Left lung (tissue), 10 donors: Measurements from ENCODE around the gene DOCK3. TPM values are rescaled to one million over a fixed set of nuclear protein-coding genes. Genes with fewer than 3 reads are reported as not detected.
A peak's percentile ranks its signal among the peaks of the same experiment; 100 is the strongest.

Experiments used
- ATAC-seq: fragments of 200-7000 bp; cut with Tn5 transposase; one replicate; pipeline ENCODE4 v1.9.1; 2020; ENCODE audit warnings: moderate library complexity
- DNase-seq, 4 donors: peaks; one replicate each; pipeline ENCODE4 v3.0.0-alpha.2; 2013 to 2020
- H3K27ac ChIP-seq, 2 donors: fragments of 200-600 bp; sonication (generic) in 1 of 2; one replicate each; pipeline versions ENCODE4 v1.5.0 to v1.8.0; 2020 to 2021
- H3K27me3 ChIP-seq, 2 donors: fragments of 200-600 bp; sonication (generic) in 1 of 2; one replicate each; pipeline versions ENCODE4 v1.5.0 to v1.8.0; 2020 to 2021
- H3K36me3 ChIP-seq, 2 donors: fragments of 200-600 bp; sonication (generic) in 1 of 2; one replicate each; pipeline versions ENCODE4 v1.5.0 to v1.8.0; 2020 to 2021
- H3K4me1 ChIP-seq, 2 donors: fragments of 200-600 bp; one replicate each; pipeline ENCODE4 v1.8.0; 2021
- H3K4me3 ChIP-seq, 2 donors: fragments of 200-600 bp; sonication (generic) in 1 of 2; one replicate each; pipeline versions ENCODE4 v1.5.0 to v1.8.0; 2020 to 2021; ENCODE audit warnings: mild to moderate bottlenecking in 1 of 2
- H3K9me3 ChIP-seq, 2 donors: fragments of 200-600 bp; sonication (generic) in 1 of 2; one replicate each; pipeline versions ENCODE4 v1.5.0 to v1.8.0; 2020 to 2021
- CTCF ChIP-seq, 2 donors: fragments of 200-600 bp; sonication (generic) in 1 of 2; IDR thresholded peaks; one replicate each; pipeline versions ENCODE4 v1.5.0 to v1.8.0; 2021; ENCODE audit warnings: antibody characterized with exemption in 2 of 2
- intact Hi-C, 2 donors: fragments of 100-400 bp; cut with DNase I; formaldehyde crosslinking; loops; one replicate each; pipeline versions ENCODE4 v1.11.2 to v1.14.2; 2022
- polyA plus RNA-seq, 6 donors: library from polyadenylated mRNA; unstranded; fragments of 120-200 nt; gene quantifications; one replicate each; pipeline ENCODE4 v1.2.1, GENCODE V29; 2013; ENCODE audit not compliant: insufficient read length in 6 of 6
- total RNA-seq, 2 donors: library from RNA; stranded (reverse); fragmentation: NEBNext Ultra II Directional; extraction: Animal tissue kit (Norgen Biotek cat#: 25700); gene quantifications; one replicate each; pipeline ENCODE4 v1.2.1, GENCODE V29; 2021
- donor health status: DM: no; HTN: yes; CAD: no.
- donor health status: DM: no; HTN: no; CAD: no.

Gene DOCK3
- total and polyA plus RNA-seq, 8 donors = 0.34 to 2.2 (median 1.8) TPM

DNA sequence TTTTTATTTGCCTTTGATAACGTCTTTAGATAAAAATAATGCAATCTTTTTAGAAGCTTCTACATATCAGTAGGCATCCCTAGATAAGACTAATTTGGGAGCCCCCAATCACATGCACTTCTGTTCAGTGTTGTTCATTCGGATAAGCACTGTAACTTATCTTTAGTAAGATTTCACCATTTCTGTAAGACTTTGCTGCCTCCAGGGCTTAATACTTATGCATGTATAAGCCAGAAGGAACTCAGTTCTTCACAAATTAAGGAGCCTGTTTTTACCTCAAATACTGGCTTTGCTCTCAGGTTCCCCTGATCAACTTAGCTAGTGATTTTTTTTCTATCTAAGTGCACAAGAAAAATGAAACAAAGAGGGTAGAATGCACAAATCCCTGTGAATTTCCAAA is 20.3 kb downstream of the DOCK3 start:
- no peak for DNase-seq

GRCh38 chr3:50696276-50696675 is 21.5 kb downstream of the DOCK3 start:
- Histone ChIP-seq H3K36me3 (no peaks in the 10 kb centered on the region), H3K4me1 (no peaks in the 10 kb centered on the region), H3K27me3 (no peaks in the 10 kb centered on the region), H3K9me3 (peaks cover 0 to 12% of the 10 kb centered on the region in 2 donors), H3K4me3 (no peak overlapping the region), H3K27ac (no peak overlapping the region)
- DNase-seq (no peak), ATAC-seq (no peak)
- intact Hi-C loops = no loop called here
- TF ChIP-seq CTCF (IDR thresholded peaks at IDR 0.05) = no peak

More for the DNA sequence above, 20.3 kb downstream of the DOCK3 start:
- Histone ChIP-seq H3K4me3 (no peak overlapping the region), H3K27me3 (no peaks in the 10 kb centered on the region), H3K36me3 (no peaks in the 10 kb centered on the region), H3K4me1 (no peaks in the 10 kb centered on the region), H3K9me3 (peaks cover 0 to 12% of the 10 kb centered on the region in 2 donors), H3K27ac (no peak overlapping the region)
- no peak for TF ChIP-seq CTCF (IDR thresholded peaks at IDR 0.05)
- intact Hi-C loops = no loop called here
- no peak for ATAC-seq

GRCh38 chr3:50698269-50698668 is 23.5 kb downstream of the DOCK3 start:
- H3K27me3 ChIP-seq = no peaks in the 10 kb centered on the region
- intact Hi-C loops = no loop called here
- H3K36me3 ChIP-seq = no peaks in the 10 kb centered on the region
- no peak for DNase-seq
- no peaks in the 10 kb centered on the region for H3K4me1 ChIP-seq
- ATAC-seq = no peak
- peaks cover 0 to 12% of the 10 kb centered on the region in 2 donors for H3K9me3 ChIP-seq
- no peak overlapping the region for H3K4me3 ChIP-seq
- no peak for TF ChIP-seq CTCF (IDR thresholded peaks at IDR 0.05)
- H3K27ac ChIP-seq = no peak overlapping the region

DNA sequence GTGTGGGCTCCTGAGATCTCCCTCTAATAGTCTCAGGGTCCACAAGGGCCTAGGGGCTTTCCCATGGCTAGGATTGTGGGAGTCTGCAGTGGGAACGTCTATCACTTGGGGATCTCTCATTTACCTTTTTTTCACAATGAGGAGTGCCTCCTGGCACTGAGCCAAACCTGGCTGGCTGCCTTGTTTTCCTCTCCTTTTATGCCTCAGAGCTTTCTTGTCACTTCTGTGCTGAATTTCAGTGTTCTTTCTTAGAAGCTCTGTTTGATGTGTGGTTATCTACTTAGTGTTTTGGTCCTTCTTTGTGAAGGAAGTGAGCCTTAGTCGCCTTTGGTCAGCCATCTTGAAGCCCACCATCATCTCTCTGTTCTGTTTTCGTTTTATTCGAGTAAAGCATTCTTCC is 33.9 kb downstream of the DOCK3 start:
- intact Hi-C loops = no loop called here
- H3K4me3 ChIP-seq = no peak overlapping the region
- H3K27ac ChIP-seq = no peak overlapping the region
- no peak for ATAC-seq
- no peaks in the 10 kb centered on the region for H3K27me3 ChIP-seq
- no peaks in the 10 kb centered on the region for H3K36me3 ChIP-seq
- no peak for TF ChIP-seq CTCF (IDR thresholded peaks at IDR 0.05)
- peaks cover 0 to 3% of the 10 kb centered on the region in 2 donors for H3K9me3 ChIP-seq
- DNase-seq = peak in 1 of 4 donors; percentile 6
- no peaks in the 10 kb centered on the region for H3K4me1 ChIP-seq

- intact Hi-C loops = no loop called here
Observed at GRCh38 chr3:50714946-50715345, 40.2 kb downstream of the DOCK3 start.

More at GRCh38 chr3:50714946-50715345, 40.2 kb downstream of the DOCK3 start:
- Histone ChIP-seq H3K36me3 (no peaks in the 10 kb centered on the region), H3K4me1 (no peaks in the 10 kb centered on the region), H3K27me3 (no peaks in the 10 kb centered on the region), H3K4me3 (no peak overlapping the region), H3K27ac (no peak overlapping the region), H3K9me3 (no peaks in the 10 kb centered on the region)
- ATAC-seq = no peak
- peak in 2 of 4 donors; percentile 2 to 7 for DNase-seq
- TF ChIP-seq CTCF (IDR thresholded peaks at IDR 0.05) = no peak
